ENCODE data around the gene LHFPL6.

DNA sequence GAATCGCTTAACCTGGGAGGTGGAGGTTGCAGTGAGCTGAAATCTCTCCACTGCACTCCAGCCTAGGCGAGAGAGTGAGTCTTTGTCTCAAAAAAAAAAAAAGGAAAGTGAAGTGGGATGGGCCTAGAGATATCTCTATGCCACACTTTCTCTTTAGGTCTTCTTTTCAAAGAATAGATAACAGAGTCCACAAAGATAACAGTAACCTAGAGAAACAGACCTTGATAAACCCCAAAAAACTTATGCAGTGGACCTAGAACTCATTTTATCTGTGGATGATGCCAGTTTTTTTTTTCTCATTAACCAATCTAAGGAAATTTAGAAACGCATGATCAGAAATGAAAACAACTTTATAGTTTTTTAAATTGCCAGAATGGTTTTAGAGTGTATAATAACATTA lies 227.4 kb downstream of the LHFPL6 start:
- TF ChIP-seq POLR2AphosphoS2 (IDR thresholded peaks at IDR 0.05; ENCODE audit: low read depth, low read length) (no peak), RFX5 (IDR thresholded peaks at IDR 0.05; ENCODE audit: low read depth, low read length) (no peak), NRF1 (conservative IDR thresholded peaks at IDR 0.05; ENCODE audit: low read depth, low read length) (no peak), FOXK2 (IDR thresholded peaks at IDR 0.05) (no peak), RAD51 (IDR thresholded peaks at IDR 0.05) (no peak), GATAD2B (conservative IDR thresholded peaks at IDR 0.05; ENCODE audit: low read depth) (no peak)
